GM18502 (cell line): Measurements from ENCODE around the gene MNT.
A peak's percentile ranks its signal among the peaks of the same experiment; 100 is the strongest.
"Not testable (repeated sequence)": the region's sequence is repeated elsewhere in the genome, so short reads cannot be mapped to it uniquely, and the experiment has no call there.

Source experiments
- ATAC-seq: cut with Tn5 transposase; IDR thresholded peaks from one replicate; pipeline ENCODE4 v1.9.1; 2021; ENCODE audit warnings: mild to moderate bottlenecking; ENCODE audit not compliant: unreplicated experiment, poor library complexity

MNT gene

GRCh38 chr17:2400877-2401425, at the start of gene MNT:
MNT (minus strand) TSS chr17:2401060; CDS start chr17:2400712, 348 bp downstream.
- peak; percentile 38 for ATAC-seq

- ATAC-seq, result no peak
Measured at GRCh38 chr17:2450016-2450650, 49.3 kb upstream of the MNT start.

DNA sequence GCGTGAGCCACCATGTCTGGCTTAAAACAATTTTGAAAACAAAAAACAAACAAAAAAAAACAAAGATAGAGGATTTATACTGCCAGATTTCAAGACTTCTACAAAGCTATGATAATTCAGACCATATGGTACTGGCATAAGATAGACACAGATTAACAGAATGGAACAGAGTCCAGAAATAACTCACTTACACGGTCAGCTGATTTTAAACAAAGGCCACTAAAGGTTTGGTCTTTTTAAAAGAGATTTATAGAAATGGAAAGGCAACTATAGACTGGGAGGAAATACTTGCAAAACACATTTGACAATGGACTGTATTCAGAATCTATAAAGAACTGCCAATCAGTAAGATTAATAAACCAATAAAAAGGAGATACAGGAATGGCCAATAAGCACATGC, 48.6 kb upstream of the MNT start:
- ATAC-seq, result no peak

DNA sequence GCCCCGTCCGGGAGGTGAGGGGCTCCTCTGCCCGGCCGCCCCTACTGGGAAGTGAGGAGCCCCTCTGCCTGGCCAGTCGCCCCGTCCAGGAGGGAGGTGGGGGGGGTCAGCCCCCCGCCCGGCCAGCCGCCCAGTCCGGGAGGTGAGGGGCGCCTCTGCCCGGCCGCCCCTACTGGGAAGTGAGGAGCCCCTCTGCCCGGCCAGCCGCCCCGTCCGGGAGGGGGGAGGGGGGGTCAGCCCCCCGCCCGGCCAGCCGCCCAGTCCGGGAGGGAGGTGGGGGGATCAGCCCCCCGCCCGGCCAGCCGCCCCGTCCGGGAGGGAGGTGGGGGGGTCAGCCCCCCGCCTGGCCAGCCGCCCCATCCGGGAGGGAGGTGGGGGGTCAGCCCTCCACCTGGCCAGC, 46.6 kb upstream of the MNT start:
- not testable (repeated sequence) for ATAC-seq

DNA sequence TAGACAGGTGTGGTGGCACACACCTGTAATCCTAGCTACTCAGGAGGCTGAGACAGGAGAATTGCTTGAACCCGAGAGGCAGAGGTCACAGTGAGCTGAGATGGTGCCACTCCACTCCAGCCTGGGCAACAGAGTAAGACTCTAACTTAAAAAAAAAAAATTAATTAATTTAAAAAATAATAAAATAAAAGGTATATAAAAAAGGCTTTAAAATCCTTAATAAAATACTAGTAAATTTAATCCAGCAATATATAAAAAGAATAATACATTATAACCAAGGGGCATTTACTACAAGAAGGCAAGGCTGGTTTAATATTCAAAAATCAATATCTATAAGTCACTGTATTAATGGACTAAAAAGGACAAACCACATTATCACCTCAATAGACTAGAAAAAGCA, 44.8 kb upstream of the MNT start:
- ATAC-seq, result no peak

GRCh38 chr17:2444382-2444781, 43.5 kb upstream of the MNT start:
- ATAC-seq, result no peak

DNA sequence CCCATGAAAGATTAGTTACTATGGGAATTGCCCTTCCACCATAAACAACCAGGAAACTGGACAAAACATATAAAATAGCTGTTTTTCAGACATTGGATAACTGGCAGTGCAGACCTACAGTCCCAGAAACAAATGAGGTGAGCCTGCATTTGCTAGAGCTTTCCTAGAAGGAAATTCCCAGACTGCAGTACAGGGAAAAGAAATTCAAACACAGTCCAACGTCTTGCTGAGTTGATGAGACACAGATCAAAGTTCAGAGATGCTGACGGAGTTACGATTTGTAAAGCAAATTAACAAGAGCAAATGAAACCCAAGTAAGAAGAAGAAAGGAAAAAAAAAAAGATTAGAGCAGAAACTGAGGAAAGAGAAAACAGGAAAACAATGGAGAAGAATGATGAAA, 41.3 kb upstream of the MNT start:
- ATAC-seq, result no peak

DNA sequence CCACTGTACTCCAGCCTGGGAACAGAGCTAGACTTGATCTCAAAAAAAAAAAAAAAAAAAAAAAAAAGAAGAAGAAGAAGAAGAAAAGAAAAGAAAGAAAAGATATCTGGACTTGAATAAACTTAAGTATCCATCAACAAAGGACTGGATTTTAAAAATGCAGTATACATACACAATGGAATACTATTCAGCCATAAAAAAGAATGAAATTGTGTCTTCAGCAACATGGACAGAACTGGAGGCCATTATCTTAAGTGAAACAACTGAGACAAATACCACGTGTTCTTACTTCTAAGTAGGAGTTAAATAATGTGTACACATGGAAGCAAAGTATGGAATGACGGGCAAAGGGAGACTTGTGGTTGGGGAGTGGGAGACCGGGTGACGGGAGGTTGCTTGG, 40.1 kb upstream of the MNT start:
- ATAC-seq, result no peak

- not testable (repeated sequence) for ATAC-seq
Measured at GRCh38 chr17:2439997-2440396, 39.1 kb upstream of the MNT start.

GRCh38 chr17:2438823-2439222, 38.0 kb upstream of the MNT start:
- ATAC-seq, result no peak

DNA sequence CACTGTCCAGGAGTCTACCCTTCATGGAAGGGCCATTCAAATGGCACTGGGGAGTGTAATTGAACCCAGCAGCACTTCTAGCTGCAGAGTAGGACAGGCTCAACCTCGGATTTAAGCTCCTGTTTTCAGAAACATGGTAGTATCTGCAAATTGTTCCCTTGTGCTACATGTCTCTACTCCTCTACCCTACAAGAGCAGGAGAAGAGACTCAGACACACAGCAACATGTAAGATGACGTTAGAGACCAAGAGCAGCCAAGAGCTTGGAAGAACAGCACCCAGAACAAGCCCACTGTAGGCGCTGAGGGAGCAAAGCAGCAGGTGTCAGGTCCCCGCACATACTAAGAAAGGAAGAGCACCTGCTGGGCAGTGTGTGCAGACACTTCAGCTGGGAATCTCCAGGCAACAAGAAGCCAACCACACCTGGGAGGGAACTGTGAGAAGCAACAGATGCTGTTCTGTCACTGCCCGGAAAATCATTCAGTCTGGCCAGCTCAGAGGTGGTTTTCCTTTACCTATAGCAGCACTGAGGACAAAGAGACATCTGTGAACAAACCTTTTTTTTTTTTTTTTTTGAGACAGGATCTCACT, 35.6 kb upstream of the MNT start:
- ATAC-seq, result no peak

- ATAC-seq, result no peak
Measured at GRCh38 chr17:2435862-2436261, 35.0 kb upstream of the MNT start.

DNA sequence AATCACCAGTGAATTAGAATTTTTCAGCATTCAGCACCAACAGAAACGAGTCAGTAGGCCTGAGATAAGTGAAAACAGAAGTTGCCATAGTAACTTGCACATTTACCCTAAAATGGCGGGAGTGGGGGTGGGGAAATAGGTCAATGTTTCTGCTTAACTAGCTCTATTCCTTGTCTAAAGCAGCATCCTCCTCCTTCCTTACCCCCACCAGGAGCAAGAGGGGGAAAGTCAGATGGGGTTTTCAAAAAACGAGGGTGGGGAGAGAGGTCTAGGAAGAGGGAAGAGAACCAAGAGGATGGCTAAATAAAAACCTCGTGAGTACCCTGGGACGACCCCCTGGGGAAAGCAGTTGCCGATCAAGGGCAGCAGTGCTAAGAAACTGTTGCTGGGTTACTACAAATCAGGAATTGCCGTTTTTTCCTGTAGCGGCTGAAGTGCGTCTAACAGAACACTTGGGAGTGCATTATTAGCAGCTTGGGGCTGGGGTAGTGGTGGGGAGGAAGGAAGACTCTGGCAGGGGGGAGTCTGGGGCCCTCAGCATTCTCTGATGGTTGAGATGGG, 34.4 kb upstream of the MNT start:
- no peak for ATAC-seq

DNA sequence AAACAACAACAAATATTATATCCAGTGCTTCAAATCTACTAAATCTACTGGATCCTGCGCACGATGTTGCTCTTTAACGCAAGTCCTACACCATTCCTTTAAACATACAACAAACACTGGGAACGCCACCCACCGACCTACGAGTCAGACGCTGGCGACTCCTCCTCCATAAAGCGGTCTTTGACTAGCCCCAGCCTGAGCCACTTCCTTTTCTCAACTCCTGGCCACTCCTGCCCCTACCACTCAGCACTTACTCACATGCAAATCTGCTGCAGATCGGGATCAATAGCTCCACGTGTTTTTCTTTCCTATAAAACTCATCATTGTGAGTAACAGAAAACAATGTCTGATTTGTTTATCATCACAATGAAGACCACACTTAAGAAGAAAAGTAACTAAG, 32.8 kb upstream of the MNT start:
- no peak for ATAC-seq

DNA sequence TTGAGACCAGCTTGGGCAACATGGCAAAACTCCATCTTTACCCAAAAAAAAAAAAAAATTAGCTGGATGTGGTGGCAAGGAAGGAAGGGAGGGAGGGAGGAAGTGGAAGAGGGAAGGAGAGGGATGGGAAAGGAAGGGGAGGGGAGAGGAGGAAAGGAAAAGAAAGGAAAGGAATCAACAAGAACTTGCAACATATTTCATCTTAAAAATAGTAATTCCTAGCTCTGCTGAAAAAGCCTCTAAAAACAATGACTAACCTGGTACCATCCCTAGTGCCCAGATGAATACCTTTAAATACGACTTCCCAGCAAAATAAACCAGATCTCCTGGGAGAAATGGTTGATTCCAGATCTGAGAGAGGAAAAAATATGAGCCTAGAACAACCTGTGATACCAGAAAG, 27.1 kb upstream of the MNT start:
- no peak for ATAC-seq

DNA sequence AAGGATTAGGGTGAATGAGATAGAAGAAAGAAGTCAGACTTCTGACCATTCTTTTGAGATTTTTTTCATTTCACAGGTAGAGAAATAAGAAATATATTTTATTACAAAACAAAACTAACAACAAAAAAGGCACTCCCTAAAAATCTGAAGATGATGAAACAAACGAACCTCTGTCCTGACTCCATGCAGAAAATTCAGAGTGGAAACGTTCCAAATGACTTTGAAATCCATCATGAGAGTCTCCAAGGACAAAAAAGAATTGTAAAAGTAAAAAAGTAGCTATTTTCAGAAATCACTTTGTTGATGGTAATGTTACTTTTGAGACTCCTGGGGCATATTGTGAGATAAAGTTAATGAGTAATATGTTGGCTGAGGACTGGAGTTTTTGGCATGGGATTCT, 26.4 kb upstream of the MNT start:
- no peak for ATAC-seq

GRCh38 chr17:2423271-2423670, 22.4 kb upstream of the MNT start:
- ATAC-seq, result no peak

DNA sequence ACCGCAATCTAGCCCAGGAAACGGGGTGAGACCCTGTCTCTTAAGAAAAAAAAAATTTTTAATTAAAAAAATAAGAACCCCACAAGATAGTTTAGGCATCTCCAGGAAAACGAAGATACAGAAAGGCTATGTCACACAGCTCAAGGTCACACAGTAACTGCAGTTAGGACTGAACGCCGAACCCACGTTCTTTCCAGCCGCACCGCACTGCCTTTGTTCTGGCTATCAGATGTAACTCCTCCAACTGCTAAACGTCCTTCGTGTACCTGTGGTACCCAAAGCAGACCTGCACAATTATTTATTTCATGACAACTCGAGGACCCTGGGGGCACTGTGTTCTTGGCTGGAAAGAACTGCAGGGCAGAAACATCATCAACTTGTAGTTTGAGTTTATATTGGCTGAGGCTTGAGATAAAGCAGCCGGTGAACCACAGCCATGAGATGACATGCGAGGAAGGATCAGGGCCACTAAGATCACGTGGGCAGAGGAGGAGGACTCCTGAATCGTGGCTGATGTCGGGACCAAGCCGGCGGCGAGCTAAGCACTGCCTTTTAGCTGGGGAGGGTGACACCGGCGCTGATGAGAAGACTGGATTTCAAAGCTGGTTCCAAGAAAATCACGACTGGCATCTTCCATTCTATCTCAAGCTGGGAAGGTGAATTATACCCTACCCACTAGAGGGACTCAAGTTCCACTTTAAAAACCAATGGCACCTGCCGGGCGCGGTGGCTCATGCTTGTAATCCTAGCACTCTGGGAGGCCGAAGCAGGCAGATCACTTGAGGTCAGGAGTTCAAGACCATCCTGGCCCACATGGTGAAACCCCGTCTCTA, 20.7 kb upstream of the MNT start:
- no peak for ATAC-seq

- no peak for ATAC-seq
Measured at GRCh38 chr17:2420176-2420575, 19.3 kb upstream of the MNT start.

DNA sequence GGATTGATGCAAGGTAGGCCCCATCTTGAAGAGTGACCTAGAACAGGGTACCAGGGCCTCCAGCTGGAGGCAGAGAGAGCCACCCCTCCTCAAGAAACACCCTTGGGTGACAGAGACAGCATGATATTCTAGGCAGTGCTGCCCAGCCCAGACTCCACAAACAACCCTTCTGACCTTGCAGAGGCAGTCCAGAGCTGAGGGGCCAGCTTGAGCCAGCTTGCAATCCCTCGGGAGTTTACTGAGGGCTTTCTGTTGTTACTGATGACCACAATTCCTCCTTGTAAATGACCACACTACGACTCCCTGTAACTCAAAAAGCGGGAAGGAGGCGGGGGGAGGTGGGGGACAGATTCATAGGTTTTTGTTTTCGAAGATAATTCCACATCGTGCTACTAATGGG, 18.6 kb upstream of the MNT start:
- ATAC-seq, result no peak

GRCh38 chr17:2418572-2418971, 17.7 kb upstream of the MNT start:
- ATAC-seq, result no peak
